K562 (cell line): Measurements from ENCODE around the gene MAP1LC3B2. TPM values are rescaled to one million over a fixed set of nuclear protein-coding genes. Genes with fewer than 3 reads are reported as not detected.

Source experiments
- BCOR ChIP-seq: fragments of 450-650 bp; IDR thresholded peaks from 2 replicates; pipeline ENCODE4 v1.6.1; 2016
- C11orf30 ChIP-seq: fragments of 450-650 bp; IDR thresholded peaks from 2 replicates; pipeline ENCODE4 v1.6.1; 2016; ENCODE audit warnings: low read depth, mild to moderate bottlenecking
- FOXK1 ChIP-seq: sonication (generic); formaldehyde crosslinking; IDR thresholded peaks from 2 replicates; pipeline ENCODE4 v1.8.0; 2022; ENCODE audit warnings: missing genetic modification reagents, mild to moderate bottlenecking, borderline replicate concordance
- HNRNPL ChIP-seq: fragments of 200-400 bp; formaldehyde crosslinking; IDR thresholded peaks from 2 replicates; pipeline ENCODE4 v1.6.1; 2017; ENCODE audit warnings: low read depth, mild to moderate bottlenecking, low read length
- IRF1 ChIP-seq: sonication (generic); formaldehyde crosslinking; IDR thresholded peaks from 2 replicates; pipeline ENCODE4 v1.8.0; 2022; ENCODE audit warnings: missing genetic modification reagents, mild to moderate bottlenecking, borderline replicate concordance
- JUNB ChIP-seq: fragments of 450-650 bp; formaldehyde crosslinking; conservative IDR thresholded peaks from 2 replicates; pipeline ENCODE4 v1.4.0; 2020; ENCODE audit warnings: mild to moderate bottlenecking
- MEIS2 ChIP-seq: fragments of 450-650 bp; IDR thresholded peaks from 2 replicates; pipeline ENCODE4 v1.6.1; 2014; ENCODE audit warnings: mild to moderate bottlenecking; ENCODE audit not compliant: partially characterized antibody
- NFE2 ChIP-seq: IDR thresholded peaks from 2 replicates; pipeline ENCODE4 v1.6.1; 2014; ENCODE audit warnings: antibody characterized with exemption, low read depth
- NFYB ChIP-seq: IDR thresholded peaks from 2 replicates; pipeline ENCODE4 v1.6.1; 2011; ENCODE audit warnings: mild to moderate bottlenecking, moderate library complexity; ENCODE audit not compliant: insufficient read length; ENCODE audit errors: extremely low read depth
- RBM25 ChIP-seq: fragments of 200-400 bp; formaldehyde crosslinking; IDR thresholded peaks from 2 replicates; pipeline ENCODE4 v1.6.1; 2018; ENCODE audit warnings: low read length, low read depth, moderate library complexity; ENCODE audit not compliant: severe bottlenecking
- SMARCA4 ChIP-seq: fragments of 450-650 bp; IDR thresholded peaks from 2 replicates; pipeline ENCODE4 v1.6.1; 2016
- TEAD2 ChIP-seq: fragments of 450-650 bp; IDR thresholded peaks from 2 replicates; pipeline ENCODE4 v1.6.1; 2016; ENCODE audit warnings: missing genetic modification characterization, control low read depth, missing compliant biosample characterization
- ZKSCAN1 ChIP-seq: fragments of 150-350 bp; IDR thresholded peaks from 2 replicates; pipeline ENCODE4 v1.6.1; 2016; ENCODE audit warnings: low read depth, low read length
- ZNF316 ChIP-seq: fragments of 450-650 bp; IDR thresholded peaks from 2 replicates; pipeline ENCODE4 v1.6.1; 2016
- ZNF436 ChIP-seq: fragments of 250-450, 450-650 bp; sonication (Bioruptor Pico); formaldehyde crosslinking; IDR thresholded peaks from 2 replicates; pipeline ENCODE4 v1.7.0; 2020; ENCODE audit warnings: mild to moderate bottlenecking
- ZNF639 ChIP-seq, 2 experiments: fragments of 200-800 bp in 1 of 2; sonication (Bioruptor generic) in 1 of 2; sonication (generic) in 1 of 2; formaldehyde crosslinking in 1 of 2; IDR thresholded peaks in 1 of 2; conservative IDR thresholded peaks in 1 of 2; 2 replicates each; pipeline versions ENCODE4 v1.5.0 to v1.6.1; 2016 to 2020; ENCODE audit warnings: missing compliant biosample characterization in 1 of 2, missing genetic modification characterization in 1 of 2, missing genetic modification reagents in 1 of 2
- polyA plus RNA-seq, 8 experiments: library from polyadenylated mRNA; depleted of rRNA in 4 of 8; stranded (reverse) in 5 of 8; unstranded in 3 of 8; fragments of >200 nt; fragmentation: Nextera tagmentation in 2 of 8; fragmentation: Illumina TruSeq in 1 of 8; extraction: Ambion mirVana in 2 of 8; extraction: Trizol in 1 of 8; gene quantifications; 2 replicates each; pipeline versions ENCODE4 v1.2.1 to v1.2.3, GENCODE V29; 2011 to 2014; ENCODE audit warnings: inconsistent platforms in 1 of 8, missing spikeins in 1 of 8
- total RNA-seq, 7 experiments: library from RNA; depleted of rRNA in 6 of 7; stranded (reverse); fragments of >200 nt in 6 of 7; fragmentation: Illumina TruSeq in 2 of 7; extraction: Trizol in 2 of 7; gene quantifications; 2 replicates each; pipeline versions ENCODE4 v1.2.1 to v1.2.3, GENCODE V29; 2011 to 2021; ENCODE audit warnings: low replicate concordance in 1 of 7
- TF ChIP-seq, protein P1 (sequence below), 2 experiments: fragments of 450-650 bp in 1 of 2; sonication (generic) in 1 of 2; formaldehyde crosslinking in 1 of 2; IDR thresholded peaks in 1 of 2; conservative IDR thresholded peaks in 1 of 2; 2 replicates each; pipeline versions ENCODE4 v1.6.1 to v1.8.1; 2016 to 2023; ENCODE audit warnings: mild to moderate bottlenecking in 2 of 2, moderate library complexity in 2 of 2, inconsistent platforms in 1 of 2, missing genetic modification reagents in 1 of 2
- TF ChIP-seq, protein P2 (sequence below): fragments of 250-450 bp; sonication (Bioruptor Pico); IDR thresholded peaks from 2 replicates; pipeline ENCODE4 v1.8.0; 2021; ENCODE audit warnings: moderate library complexity, mild to moderate bottlenecking, inconsistent platforms

MAP1LC3B2 gene
- total and polyA plus RNA-seq, 9 of the 15 experiments (the other 6 are each of a cell fraction or from before 2014, with no cell fraction given), result 0.53 to 2.8 (median 0.76) TPM; not detected in 2

- TF ChIP-seq, protein P1, sequence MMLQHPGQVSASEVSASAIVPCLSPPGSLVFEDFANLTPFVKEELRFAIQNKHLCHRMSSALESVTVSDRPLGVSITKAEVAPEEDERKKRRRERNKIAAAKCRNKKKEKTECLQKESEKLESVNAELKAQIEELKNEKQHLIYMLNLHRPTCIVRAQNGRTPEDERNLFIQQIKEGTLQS (IDR thresholded peaks at IDR 0.05), result no peak
- TF ChIP-seq, protein P1 (CRISPR knock-in tag; conservative IDR thresholded peaks at IDR 0.05), result no peak
- 0 out of 4 replicates have a peak, but pooled peaks of 1 of the 2 experiments have one; percentile 7 for TF ChIP-seq ZNF639 (CRISPR knock-in tag; conservative IDR thresholded peaks at IDR 0.05 in 1 of 2, IDR thresholded peaks at IDR 0.05 in 1 of 2)
- no peak for TF ChIP-seq NFYB
- TF ChIP-seq MEIS2, result peak; percentile 92
- no peak for TF ChIP-seq ZNF436 (CRISPR knock-in tag)
- TF ChIP-seq IRF1, result no peak
- peak; percentile 61 for TF ChIP-seq ZNF316
- no peak for TF ChIP-seq TEAD2 (tag)
- no peak for TF ChIP-seq FOXK1 (CRISPR knock-in tag)
- peak; percentile 33; the same call in 1 of the 2 replicates for TF ChIP-seq C11orf30
- TF ChIP-seq RBM25, result no peak
- no peak for TF ChIP-seq HNRNPL
- TF ChIP-seq SMARCA4, result no peak
- TF ChIP-seq BCOR, result peak; percentile 28; the same call in 1 of the 2 replicates
- TF ChIP-seq, protein P2, sequence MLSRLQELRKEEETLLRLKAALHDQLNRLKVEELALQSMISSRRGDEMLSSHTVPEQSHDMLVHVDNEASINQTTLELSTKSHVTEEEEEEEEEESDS (CRISPR knock-in tag), result no peak
- no peak for TF ChIP-seq NFE2
- no peak for TF ChIP-seq ZKSCAN1
- no peak for TF ChIP-seq JUNB (CRISPR knock-in tag)
These were observed 24.7 kb upstream of the MAP1LC3B2 start (continued) for GRCh38 chr12:116534311-116535121.
